ENCODE results near the gene NPRL2.

- TF ChIP-seq CTCF (IDR thresholded peaks at IDR 0.05) = no peak
- TF ChIP-seq ZFX (IDR thresholded peaks at IDR 0.05; ENCODE audit: borderline replicate concordance) = no peak
Observed at GRCh38 chr3:50318163-50318562, 32.4 kb downstream of the NPRL2 start.

Data from 22Rv1 (cell line).